ENCODE results near the gene AHNAK2. TPM values are rescaled to one million over a fixed set of nuclear protein-coding genes. Genes with fewer than 3 reads are reported as not detected.

Gene AHNAK2
- total and polyA plus RNA-seq, 2 of the 13 experiments (the other 11 are each of a cell fraction or from before 2014, with no cell fraction given), result 0.11 to 0.18 TPM

GRCh38 chr14:105011312-105011990 lies 33.3 kb upstream of the AHNAK2 start (continued):
- TF ChIP-seq, protein P1, sequence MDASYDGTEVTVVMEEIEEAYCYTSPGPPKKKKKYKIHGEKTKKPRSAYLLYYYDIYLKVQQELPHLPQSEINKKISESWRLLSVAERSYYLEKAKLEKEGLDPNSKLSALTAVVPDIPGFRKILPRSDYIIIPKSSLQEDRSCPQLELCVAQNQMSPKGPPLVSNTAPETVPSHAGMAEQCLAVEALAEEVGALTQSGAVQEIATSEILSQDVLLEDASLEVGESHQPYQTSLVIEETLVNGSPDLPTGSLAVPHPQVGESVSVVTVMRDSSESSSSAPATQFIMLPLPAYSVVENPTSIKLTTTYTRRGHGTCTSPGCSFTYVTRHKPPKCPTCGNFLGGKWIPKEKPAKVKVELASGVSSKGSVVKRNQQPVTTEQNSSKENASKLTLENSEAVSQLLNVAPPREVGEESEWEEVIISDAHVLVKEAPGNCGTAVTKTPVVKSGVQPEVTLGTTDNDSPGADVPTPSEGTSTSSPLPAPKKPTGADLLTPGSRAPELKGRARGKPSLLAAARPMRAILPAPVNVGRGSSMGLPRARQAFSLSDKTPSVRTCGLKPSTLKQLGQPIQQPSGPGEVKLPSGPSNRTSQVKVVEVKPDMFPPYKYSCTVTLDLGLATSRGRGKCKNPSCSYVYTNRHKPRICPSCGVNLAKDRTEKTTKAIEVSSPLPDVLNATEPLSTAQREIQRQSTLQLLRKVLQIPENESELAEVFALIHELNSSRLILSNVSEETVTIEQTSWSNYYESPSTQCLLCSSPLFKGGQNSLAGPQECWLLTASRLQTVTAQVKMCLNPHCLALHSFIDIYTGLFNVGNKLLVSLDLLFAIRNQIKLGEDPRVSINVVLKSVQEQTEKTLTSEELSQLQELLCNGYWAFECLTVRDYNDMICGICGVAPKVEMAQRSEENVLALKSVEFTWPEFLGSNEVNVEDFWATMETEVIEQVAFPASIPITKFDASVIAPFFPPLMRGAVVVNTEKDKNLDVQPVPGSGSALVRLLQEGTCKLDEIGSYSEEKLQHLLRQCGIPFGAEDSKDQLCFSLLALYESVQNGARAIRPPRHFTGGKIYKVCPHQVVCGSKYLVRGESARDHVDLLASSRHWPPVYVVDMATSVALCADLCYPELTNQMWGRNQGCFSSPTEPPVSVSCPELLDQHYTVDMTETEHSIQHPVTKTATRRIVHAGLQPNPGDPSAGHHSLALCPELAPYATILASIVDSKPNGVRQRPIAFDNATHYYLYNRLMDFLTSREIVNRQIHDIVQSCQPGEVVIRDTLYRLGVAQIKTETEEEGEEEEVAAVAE (CRISPR knock-in tag; IDR thresholded peaks at IDR 0.05; ENCODE audit: borderline replicate concordance), result no peak
- TF ChIP-seq, protein P2, sequence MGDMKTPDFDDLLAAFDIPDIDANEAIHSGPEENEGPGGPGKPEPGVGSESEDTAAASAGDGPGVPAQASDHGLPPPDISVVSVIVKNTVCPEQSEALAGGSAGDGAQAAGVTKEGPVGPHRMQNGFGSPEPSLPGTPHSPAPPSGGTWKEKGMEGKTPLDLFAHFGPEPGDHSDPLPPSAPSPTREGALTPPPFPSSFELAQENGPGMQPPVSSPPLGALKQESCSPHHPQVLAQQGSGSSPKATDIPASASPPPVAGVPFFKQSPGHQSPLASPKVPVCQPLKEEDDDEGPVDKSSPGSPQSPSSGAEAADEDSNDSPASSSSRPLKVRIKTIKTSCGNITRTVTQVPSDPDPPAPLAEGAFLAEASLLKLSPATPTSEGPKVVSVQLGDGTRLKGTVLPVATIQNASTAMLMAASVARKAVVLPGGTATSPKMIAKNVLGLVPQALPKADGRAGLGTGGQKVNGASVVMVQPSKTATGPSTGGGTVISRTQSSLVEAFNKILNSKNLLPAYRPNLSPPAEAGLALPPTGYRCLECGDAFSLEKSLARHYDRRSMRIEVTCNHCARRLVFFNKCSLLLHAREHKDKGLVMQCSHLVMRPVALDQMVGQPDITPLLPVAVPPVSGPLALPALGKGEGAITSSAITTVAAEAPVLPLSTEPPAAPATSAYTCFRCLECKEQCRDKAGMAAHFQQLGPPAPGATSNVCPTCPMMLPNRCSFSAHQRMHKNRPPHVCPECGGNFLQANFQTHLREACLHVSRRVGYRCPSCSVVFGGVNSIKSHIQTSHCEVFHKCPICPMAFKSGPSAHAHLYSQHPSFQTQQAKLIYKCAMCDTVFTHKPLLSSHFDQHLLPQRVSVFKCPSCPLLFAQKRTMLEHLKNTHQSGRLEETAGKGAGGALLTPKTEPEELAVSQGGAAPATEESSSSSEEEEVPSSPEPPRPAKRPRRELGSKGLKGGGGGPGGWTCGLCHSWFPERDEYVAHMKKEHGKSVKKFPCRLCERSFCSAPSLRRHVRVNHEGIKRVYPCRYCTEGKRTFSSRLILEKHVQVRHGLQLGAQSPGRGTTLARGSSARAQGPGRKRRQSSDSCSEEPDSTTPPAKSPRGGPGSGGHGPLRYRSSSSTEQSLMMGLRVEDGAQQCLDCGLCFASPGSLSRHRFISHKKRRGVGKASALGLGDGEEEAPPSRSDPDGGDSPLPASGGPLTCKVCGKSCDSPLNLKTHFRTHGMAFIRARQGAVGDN (CRISPR knock-in tag; IDR thresholded peaks at IDR 0.05), result peak; percentile 16; the same call in 1 of the 2 replicates
- TF ChIP-seq HNRNPL (IDR thresholded peaks at IDR 0.05; ENCODE audit: low read depth, low read length) (0 out of 2 replicates have a peak, but pooled peaks have one; percentile 7), CC2D1A (CRISPR knock-in tag; IDR thresholded peaks at IDR 0.05) (no peak), FOXO4 (CRISPR knock-in tag; conservative IDR thresholded peaks at IDR 0.05) (no peak), YY1 (IDR thresholded peaks at IDR 0.05; ENCODE audit: insufficient read depth, insufficient replicate concordance, low read depth, low read length) (no peak), ZNF337 (CRISPR knock-in tag; IDR thresholded peaks at IDR 0.05; ENCODE audit: borderline replicate concordance, low read depth) (no peak), ZNF235 (CRISPR knock-in tag; IDR thresholded peaks at IDR 0.05; ENCODE audit: borderline replicate concordance) (no peak)
- TF ChIP-seq, protein P3, sequence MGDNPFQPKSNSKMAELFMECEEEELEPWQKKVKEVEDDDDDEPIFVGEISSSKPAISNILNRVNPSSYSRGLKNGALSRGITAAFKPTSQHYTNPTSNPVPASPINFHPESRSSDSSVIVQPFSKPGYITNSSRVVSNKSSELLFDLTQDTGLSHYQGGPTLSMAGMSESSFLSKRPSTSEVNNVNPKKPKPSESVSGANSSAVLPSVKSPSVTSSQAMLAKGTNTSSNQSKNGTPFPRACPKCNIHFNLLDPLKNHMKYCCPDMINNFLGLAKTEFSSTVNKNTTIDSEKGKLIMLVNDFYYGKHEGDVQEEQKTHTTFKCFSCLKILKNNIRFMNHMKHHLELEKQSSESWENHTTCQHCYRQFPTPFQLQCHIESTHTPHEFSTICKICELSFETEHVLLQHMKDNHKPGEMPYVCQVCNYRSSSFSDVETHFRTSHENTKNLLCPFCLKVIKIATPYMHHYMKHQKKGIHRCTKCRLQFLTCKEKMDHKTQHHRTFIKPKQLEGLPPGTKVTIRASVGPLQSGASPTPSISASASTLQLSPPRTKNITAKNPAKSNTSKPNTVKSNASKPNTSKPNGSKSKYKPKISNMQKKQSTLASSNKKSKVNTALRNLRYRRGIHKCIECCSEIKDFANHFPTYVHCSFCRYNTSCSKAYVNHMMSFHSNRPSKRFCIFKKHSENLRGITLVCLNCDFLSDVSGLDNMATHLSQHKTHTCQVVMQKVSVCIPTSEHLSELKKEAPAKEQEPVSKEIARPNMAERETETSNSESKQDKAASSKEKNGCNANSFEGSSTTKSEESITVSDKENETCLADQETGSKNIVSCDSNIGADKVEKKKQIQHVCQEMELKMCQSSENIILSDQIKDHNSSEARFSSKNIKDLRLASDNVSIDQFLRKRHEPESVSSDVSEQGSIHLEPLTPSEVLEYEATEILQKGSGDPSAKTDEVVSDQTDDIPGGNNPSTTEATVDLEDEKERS (CRISPR knock-in tag; IDR thresholded peaks at IDR 0.05), result no peak
